SKM-1 (cell line): ENCODE measurements around the gene MAPRE2.

Source experiments
- DNase-seq: peaks from one replicate; lab custom pipeline; 2025; ENCODE audit not compliant: unreplicated experiment; lab: John Stamatoyannopoulos, UW

Gene MAPRE2

DNA sequence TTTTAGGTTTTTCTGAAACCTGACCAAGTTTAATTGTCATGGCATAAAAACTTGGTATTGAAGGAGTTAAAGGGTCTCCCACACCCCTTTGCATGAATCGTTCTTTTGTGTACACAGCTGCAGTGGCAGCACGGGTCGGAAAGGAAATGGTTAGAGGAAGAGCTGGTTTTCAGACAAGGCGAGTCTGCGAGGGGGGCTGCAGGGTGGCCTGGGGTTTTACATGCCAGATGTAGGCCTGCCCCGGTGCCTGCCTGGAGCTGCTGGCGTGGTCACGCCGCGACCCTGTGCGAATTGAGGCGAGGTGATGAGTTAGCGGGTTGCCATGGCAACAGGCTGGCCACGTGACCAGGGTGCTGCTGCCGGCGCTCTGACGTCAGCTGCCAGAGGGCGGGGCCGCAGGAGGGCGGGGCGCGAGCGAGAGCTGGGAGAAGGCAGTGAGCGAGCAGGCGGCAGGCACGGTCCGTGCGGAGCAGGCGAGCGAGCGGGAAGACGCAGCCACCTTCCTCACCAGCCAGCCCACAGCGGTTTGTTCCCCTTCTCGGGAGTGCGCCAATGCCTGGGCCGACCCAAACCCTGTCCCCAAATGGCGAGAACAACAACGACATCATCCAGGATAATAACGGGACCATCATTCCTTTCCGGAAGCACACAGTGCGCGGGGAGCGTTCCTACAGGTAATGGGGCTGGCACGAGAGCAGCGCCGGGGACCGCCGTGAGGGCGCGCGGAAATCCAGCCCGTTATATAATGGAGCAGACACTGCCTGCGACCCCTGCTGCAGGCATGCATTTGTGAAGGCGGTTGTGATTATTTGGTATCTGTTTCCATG is at the start of gene MAPRE2:
Gene MAPRE2 (plus strand): TSS at position 426 of the 827 bp plus-strand sequence. CDS start 127 bp downstream, at position 553.
- peak; percentile 79 for DNase-seq

DNA sequence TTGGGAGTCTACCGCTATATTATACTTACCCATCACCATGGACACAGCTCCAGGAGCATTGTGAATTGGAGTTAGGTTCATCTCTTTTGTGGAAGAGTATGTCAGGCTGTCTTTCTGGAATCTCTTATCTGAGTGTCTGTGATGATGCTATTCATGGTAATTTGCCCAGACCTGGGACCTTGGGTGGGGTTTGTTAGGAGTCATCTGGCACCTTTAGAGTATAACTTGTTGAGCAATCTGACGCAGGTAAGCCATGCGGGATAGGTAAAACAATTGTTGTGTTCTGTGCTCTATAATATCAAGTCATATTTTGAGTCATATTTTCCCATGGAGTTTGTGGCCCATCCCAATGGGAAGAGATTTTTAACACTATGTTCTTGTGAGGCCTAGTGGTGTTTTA is 49.7 kb upstream of the MAPRE2 start:
- DNase-seq = no peak

DNA sequence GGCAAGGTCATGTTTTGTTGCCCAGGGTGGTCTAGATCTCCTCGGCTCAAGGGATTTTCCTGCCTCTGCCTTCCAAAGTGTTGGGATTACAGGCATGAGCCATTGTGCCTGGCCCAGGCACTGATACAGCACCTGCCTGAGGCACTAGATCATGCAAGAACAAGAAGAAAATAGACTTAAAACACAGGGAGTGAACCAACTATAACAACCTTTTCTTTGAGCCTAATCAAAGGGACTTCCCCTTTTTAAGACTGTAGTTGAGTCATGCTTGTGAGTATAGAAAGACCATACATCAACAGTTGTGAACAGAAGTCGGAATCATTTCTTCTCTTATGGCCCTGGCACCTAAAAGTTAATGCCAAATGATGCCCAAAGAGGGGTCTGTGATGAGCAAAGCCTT is 47.9 kb upstream of the MAPRE2 start:
- peak; percentile 17 for DNase-seq

DNA sequence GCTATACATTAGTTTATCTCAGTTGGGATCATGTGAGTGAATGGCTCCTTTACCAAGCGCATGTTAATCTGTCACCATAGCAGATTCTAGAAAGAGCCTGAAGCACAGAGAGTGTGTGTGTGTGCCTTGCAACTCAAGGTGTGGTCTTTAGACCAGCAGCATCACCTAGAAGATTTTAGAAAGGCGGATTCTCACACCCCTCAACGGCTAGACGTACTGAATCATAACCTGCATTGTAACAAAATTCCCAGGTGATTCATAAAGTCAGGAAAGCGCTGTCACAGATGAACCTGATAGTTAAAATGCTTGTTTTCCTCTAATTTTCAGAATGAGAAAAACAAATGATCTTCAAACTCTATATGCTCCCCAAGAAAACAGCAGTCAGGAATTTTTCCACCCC is 45.5 kb upstream of the MAPRE2 start:
- no peak for DNase-seq

DNA sequence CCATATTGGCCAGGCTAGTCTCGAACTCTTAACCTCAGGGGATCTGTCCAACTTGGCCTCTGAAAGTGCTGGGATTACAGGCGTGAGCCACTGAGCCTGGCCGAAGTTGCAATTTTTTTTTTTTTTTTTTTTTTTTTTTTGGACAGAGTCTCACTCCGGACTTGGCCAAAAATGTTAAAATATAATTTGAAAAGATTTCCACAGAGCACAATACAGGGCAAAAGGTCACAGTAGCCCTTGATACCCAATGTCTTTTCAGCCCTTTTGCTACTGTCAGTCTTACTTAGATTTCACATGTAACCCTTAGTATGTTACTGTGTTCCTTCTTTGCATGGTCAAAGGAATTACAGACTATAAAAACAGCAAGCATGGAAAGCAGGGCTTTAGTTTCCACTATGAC is 42.6 kb upstream of the MAPRE2 start:
- no peak for DNase-seq

DNA sequence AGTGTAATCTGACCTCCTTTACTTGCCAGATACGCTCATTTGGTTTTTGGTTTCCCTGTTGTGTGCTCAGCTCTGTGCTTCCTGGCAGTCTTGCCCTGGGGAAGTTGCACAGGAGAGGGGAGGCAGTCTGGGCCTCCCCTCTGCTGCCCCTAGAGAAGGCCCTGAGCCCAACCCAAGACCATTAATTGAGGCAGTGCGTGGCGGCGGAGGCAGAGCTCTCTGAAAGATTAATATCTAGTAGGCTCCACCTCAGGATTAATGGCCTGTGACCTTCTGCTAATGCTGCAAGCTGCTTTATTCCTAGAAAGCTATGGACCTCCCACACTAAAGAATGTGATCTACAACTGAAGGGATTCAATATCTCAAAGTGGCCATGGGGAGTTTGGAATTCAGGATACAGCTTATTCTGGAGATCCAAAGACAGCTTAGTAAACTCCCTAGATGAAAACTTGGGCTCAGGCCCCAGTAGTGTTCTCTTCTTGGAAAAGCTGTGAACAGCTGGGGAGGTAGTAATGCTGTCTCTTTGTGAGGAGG is 41.4 kb upstream of the MAPRE2 start:
- no peak for DNase-seq

DNA sequence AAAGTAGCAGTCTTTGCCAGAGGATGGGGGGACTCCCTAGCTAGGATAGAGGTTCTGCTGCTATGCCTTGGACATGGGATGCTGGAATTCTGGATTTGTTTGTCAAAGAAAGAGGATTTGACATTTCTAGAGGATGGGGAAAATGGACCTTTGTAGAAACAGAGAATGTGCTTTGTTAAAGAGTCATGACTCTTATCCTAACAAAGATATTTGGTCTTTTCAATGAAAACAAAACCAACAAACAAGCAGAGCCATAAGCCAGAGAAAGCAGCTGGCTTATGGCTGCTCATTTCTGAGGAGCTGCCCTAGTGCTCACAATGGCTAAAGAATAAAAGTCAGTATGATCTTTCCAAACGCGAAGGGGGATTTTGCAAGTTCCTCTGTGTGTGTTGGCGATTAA is 40.8 kb upstream of the MAPRE2 start:
- DNase-seq = no peak

DNA sequence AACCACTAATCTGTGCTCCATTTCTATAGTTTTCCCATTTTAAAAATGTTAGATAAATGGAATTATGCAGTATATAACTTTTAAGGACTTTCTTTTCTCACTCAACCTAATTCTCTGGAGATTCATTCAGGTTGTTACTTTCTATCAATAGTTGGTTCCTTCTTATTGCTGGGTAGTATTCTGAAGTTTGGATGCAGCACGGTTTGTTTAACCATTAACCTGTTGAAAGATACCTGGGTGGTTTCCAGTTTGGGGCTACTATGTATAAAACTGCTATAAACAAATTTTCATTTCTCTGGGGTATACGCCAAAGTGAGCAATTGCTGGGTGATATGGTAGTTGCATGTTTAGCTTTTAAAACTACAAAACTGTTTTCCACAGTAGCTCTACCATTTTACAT is 39.1 kb upstream of the MAPRE2 start:
- no peak for DNase-seq

DNA sequence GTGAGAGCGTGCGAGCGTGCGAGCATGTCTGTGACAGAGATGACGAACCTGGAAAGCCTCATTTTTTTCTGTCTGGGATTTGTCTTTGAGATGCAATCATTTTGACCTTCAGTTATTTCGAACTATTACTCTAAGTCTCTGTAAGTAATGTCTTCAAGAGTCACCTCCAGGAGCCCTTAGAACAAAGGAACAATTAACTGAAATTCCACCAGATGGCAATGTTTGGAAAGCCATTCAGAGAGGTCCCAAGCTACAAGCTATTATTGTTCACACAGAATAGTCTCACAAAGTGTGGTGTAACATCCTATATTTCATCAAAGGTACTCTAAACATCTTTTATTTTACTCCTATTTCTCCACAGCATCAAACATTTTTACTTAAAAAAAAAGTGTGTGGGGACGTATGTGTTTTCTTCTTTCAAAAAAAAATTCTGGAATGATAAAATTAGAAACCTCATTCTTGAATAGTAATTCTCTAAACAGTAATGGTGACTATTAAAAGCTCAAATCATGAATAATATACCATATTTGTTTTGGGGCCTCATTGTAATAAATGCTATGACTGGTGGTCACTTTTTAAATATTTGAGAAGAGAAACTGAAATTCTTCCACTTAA is 35.1 kb upstream of the MAPRE2 start:
- DNase-seq = peak; percentile 76

DNA sequence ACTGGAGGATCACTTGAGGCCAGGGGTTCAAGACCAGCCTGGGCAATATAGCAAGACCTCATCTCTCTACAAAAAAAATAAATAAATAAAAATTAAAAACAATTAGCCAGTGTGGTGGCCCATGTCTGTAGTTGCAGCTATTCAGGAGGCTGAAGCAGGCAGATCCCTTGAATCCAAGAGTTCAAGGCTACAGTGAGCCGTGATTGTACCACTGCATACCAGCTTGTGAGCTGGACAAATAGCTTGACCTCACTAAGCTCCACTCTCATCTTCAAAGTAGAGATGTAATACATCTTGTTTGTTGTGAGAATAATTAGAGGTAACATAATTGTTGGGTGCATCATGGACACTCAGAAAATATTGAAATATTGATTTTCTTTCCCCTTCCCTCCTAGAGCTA is 31.1 kb upstream of the MAPRE2 start:
- no peak for DNase-seq

DNA sequence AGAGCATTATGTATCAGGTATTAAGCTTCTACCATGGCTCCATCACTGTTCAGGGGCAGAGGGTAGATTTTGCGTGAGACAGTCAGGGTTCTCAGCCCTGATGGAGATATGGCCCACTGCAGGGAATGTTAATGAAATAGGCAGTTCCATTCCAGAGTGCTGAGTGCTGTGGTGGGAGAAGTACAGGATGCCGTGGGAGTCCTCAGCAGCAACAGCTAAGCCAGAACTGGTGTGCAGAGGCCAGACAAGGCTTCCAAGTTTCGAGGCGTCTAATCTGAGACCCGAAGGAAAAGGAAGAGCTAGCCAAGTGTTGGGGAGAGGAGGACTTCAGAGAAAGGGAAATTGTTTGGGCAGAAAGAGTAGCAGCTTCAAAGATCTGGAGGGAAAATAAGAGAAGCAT is 30.2 kb upstream of the MAPRE2 start:
- DNase-seq = no peak

DNA sequence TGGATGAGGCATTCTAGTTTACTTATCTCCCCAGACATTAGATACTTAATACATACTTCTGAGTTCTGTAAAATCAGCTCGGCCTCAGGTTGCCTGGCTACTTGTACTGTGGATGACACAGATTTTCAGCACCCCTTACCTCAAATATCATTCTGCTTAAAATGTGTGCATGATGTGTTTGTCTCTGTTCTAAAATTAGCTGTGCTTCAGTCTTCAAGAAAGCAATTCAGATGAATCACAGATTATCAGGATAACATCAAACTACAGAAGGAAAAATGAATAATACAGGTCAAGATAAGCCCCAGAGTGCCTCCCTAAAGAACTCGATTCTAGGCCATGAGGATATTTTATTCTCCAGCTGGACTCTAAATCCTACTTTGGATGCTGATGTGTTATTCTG is 21.3 kb upstream of the MAPRE2 start:
- DNase-seq = no peak

DNA sequence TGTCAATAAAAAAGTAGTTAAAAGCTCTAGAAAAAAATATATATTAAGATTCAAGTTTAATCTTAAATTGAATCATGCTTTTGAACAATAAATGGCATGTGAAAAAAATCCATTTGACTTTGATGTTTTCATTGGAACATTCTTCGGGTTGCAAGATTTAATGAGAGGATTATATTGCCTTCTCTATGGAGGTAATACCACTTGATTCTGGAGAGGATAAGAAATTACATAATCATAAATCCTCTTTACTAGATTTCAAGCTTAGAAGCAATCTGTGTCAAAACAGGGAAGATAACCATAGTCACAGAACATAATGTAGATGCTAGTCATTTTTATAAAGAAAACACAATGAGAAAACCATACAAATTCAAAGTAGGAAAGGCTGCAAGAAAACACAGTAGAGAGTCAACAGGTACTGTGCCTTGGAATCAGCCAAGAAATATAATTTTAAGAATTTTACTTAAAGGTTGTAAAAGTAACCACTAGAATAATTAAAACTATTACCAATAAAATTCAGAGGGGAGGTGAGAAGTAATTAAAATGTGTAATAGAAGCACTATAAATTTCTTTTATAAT is 18.7 kb upstream of the MAPRE2 start:
- no peak for DNase-seq

DNA sequence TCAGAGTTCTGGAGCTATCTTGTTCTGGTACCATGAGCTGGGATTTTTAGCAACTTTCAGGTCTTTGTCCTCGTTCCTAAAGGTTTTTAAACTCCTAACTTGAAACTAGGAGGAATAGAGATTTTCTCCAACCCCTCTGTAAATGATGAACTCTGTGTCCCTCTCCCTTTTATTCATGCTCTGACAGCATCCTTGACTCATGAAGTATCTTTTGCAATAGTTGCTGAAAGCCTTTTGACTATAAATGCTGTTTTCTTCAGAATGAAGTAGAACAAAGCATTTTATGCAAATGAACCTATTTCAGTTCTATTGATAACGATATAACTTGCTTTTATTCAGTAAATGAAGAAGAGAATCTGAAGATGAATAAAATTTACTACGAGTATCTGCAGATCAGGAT is 17.0 kb upstream of the MAPRE2 start:
- no peak for DNase-seq

DNA sequence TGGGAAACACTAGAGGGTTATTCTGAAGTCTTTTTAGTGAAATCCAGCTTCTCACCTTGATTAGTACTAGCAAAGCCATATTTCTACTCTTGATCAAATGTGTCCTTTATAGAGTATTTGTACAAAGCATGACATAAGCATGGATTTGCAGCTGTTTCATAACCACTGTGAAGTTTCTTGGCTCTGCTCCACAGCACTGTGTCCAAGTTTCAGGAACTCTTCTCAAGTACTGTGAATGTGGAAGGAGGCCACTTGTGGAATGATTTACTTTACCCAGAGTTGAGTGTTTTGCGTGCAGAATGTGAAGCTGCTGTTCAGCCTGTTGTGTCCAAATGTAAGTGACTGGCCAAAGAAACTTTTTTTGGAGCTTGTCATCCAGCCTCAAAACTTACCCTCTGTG is 16.2 kb upstream of the MAPRE2 start:
- DNase-seq = no peak

DNA sequence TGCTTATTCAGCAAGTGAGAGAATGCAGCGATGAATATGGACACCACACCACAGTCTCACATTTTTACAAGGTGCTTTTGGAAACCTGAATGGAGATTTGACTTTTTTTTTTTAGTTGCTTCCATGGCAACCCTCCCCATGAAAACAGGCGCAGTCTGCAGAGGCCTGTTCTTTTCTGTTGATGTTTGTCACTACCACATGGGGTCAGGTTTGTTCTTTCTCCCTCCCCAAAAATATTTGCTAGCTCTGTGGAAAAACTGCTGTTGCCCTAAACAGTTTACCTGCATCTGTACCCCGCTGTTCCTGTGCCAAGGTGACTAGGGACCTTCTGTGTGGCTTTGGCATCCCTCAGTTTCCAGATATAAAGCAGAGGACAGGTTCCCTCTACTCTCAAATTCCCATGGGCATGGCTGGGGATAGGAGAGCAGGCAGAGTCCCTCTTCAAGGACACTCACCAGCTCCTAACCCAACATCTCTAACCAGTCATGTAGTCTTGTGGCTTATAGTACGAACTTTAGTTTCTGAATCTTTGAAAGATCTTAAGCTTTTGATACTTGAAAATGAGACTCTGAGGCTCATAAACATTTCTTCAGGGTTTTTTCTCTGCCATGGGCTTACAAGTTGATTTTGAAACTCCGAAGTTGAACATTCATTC is 14.7 kb upstream of the MAPRE2 start:
- no peak for DNase-seq

DNA sequence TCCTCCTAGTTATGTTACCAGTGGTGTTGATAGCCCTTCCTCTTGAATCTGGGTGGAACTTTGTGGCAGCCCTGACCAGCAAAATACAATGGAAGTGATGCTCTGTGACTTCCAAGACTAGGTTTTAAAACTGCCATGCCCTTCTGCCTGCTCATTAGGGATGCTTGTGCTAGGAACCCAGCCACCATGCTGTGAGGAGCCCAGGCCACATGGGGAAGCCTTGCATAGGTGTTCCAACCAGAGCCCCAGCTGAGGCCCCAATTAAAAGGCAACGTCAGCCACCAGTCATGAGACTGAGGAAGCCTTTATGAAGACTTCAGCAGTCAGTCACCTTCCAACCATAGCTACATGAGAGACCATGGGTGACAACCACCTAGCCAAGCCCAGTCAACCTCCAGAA is 14.0 kb upstream of the MAPRE2 start:
- no peak for DNase-seq

DNA sequence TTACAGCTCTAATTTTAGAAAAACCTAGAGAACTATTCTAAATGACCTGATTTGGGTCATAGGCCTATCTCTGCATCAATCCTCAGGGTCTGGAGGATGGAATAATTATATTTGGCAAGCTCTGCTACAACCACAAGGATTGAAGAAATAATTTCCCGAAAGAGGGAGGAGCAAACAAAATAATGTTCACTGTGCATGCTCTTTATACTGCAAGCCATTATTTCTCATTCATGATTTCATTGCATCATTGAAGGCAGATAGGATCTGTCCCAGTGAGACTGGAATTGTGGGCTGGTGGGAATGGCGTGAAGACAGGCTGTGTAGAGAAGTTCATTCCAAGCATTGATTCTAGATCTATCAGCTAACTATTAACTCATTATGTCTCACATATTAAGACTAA is 12.7 kb upstream of the MAPRE2 start:
- DNase-seq = no peak

DNA sequence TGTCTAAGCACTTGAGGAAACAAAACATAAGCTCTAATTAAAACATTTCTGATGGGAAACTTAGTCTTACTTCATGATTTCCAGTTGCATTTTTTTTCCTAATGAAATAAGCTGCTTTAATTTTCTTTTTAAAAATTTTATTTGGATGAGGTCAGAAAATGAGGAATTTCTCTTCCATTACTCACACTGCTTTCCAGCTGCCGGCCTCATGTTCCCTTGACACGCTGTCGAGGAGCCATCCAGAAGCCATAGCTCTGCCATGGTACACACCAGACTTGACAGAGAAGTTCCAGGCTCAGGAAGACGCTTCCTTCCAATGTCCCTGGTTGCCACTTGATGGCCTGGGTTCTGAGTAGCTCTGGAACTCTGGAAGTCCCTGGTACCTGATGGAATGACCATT is 12.1 kb upstream of the MAPRE2 start:
- DNase-seq = no peak

DNA sequence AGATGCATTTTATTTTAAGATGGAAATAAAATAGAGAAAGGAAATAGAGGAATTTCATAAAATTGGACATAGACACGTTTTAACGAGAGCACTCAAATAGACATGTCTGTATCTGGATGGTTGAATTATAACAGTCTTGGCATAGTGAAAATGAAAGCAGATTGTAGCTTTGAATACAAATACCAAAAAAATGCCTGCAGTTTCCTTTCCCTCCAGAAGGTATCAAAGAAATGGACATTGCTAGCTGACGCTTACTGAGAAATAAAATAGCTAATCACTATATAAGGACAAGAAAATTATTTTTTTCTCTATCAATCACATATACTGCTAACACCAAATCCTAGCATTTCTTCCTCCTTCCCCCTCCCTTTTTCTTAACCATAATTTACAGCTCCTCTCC is 11.4 kb upstream of the MAPRE2 start:
- no peak for DNase-seq

DNA sequence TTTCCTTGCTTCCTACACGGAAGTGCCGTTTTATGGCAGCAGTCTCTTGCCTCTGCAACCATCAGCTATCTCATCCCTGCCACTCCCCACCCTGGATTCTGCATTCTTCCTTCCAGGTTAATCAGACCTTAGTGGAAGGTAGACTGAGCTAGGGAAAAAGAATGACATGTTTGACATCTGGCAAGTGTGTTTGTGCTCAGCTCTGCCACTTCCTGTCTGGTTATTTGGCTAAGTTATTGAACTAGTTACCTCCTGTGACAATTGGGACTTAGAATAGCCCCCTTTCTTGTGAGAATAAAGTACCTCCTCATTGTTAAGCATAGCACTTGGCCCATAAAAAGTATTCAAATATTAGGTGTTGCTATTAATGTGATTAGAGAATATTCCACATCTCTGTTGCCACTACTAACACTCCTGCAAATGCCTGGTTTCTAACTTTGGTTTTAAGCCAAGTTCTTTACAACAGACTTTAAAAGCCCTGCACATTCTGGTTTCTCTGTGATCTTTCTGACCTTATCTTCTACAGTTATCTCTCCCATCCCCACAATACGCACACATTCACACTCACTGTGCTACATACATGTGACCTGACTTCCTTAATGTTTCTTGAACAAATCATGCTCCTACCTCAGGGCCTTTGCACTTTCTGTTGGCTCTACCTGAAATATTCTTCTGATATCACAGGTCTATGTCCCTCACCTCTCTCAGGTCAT is 10.8 kb upstream of the MAPRE2 start:
- DNase-seq = no peak
